ENCODE measurements around the gene RUFY3. TPM values are rescaled to one million over a fixed set of nuclear protein-coding genes. Genes with fewer than 3 reads are reported as not detected.

RUFY3 gene
- total and polyA plus RNA-seq, 5 experiments from 2014 or later, result 8.4 to 42.9 (median 9.3) TPM

DNA sequence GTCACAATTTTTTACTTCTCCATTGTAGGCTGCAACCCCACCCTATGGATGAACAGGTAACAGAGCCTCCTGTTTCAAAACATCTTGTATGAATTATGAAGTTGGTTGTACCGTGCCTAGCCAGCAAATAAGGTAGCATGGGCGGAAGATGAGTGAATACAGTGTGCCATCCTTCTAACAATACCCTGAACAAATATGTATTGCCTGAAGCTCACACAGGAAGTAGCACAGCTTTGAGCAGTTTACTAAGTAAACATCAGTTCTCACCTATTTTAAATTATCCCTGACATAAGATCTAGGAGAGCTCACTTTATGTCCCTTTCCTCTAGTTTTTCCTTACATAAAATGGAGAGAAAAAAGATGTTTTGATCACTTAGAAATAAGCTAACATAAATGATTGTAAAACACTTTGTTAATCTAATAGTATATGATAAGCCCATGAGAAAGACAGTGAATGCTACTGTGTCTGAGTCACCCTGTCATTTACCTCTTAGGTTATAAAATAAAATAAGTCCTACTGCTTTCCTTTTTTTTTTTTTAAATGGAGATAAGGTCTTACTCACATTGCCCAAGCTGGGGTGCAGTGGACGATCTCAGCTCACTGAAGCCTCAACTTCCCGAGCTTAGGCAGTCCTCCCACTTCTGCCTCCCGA, 81.3 kb downstream of the RUFY3 start:
- H3K4me3 Mint-ChIP-seq, result peak overlapping the region in 1 of 10 donors; percentile 8
- H3K27me3 Mint-ChIP-seq, result no peaks in the 10 kb centered on the region
- peak in 1 of 2 donors; percentile 46 for ATAC-seq
- DNase-seq, result peak in 1 of 10 donors; percentile 4
- peaks cover 0 to 10% (median 1%) of the 10 kb centered on the region in 3 donors for H3K36me3 Mint-ChIP-seq
- peaks cover 10 to 26% (median 23%) of the 10 kb centered on the region in 4 donors for H3K4me1 Mint-ChIP-seq
- H3K9me3 Mint-ChIP-seq, result no peaks in the 10 kb centered on the region
- POLR2A ChIA-PET, result interaction anchor here (2.3 kb wide), 1 partner anchor 36 kb away, joined by 9 read pairs; the partner anchor contains the start of gene GRSF1
- H3K27ac Mint-ChIP-seq, result peak overlapping the region in 6 of 10 donors; percentile 1 to 69 (median 30)

DNA sequence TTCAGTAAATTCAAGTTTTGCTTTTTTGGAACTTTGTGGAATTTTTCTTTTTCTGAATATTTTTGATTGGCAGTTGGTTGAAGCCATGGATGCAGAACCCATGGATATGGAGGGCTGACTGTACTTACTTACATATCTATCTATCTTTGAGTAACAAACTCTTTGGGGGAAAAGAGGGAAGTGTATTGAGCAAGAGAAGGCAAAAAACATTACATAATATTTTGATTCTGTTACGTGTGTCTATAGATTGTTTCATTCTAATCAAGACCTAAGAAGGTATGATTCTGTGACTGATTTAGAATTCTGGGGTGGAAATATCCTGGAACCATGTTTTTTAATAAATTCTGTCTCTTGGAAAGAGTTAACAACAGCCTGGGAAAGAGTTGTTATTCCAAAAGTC, 86.4 kb downstream of the RUFY3 start:
- Mint-ChIP-seq H3K27ac (no peak overlapping the region), H3K36me3 (peaks cover 0 to 6% (median 2%) of the 10 kb centered on the region in 3 donors), H3K4me3 (peak overlapping the region in 1 of 10 donors; percentile 48), H3K4me1 (peaks cover 0 to 3% (median under 1%) of the 10 kb centered on the region in 4 donors), H3K27me3 (no peaks in the 10 kb centered on the region), H3K9me3 (peaks cover 0 to 5% (median 0%) of the 10 kb centered on the region in 9 donors)
- no peak for ATAC-seq
- POLR2A ChIA-PET, result no interaction called here
- DNase-seq, result no peak

DNA sequence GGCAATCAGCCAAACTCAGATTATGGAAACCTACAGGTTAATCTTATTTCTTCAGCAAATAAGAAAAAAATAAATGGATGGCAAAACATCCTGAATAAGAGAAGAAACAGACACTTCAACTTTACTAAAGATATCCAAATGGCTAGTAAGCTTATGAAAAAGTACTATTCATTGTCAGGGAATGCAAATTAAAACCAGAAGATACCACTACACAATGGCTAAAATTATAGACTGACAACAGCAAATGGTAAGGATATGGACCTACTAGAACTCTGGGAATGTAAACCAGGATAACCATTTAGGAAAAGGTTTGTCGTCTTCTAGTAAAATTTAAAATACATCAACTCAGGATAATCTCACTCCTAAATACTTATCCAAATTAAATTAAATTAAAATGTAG, 93.6 kb downstream of the RUFY3 start:
- DNase-seq (no peak), ATAC-seq (no peak)
- POLR2A ChIA-PET, result no interaction called here
- Mint-ChIP-seq H3K27ac (no peak overlapping the region), H3K4me1 (peaks cover 7 to 23% (median 17%) of the 10 kb centered on the region in 4 donors), H3K9me3 (peaks cover 0 to 2% (median 0%) of the 10 kb centered on the region in 9 donors), H3K4me3 (no peak overlapping the region), H3K27me3 (no peaks in the 10 kb centered on the region), H3K36me3 (peaks cover 4 to 26% (median 23%) of the 10 kb centered on the region in 3 donors)

DNA sequence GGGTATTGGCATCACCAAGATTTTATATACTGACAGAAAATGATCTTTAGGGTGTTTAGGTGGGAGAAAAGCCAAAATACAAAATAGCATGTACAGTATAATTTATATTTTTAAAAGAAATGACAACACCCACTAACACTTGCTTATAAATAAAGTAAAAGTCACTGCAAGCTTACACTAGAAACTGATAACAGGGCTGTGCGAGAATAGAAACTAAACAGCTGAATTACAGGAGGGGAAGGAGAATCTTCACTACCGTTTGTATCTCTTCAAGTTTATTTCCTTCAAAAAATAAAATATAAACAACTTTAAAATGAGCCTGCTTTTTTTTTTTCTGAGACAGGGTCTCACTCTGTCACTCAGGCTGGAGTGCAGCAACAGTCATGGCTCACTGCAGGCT, 95.1 kb downstream of the RUFY3 start:
- Mint-ChIP-seq H3K4me1 (peaks cover 7 to 23% (median 17%) of the 10 kb centered on the region in 4 donors), H3K36me3 (peaks cover 7 to 38% (median 25%) of the 10 kb centered on the region in 3 donors), H3K4me3 (no peak overlapping the region), H3K27me3 (no peaks in the 10 kb centered on the region), H3K9me3 (peaks cover 0 to 2% (median 0%) of the 10 kb centered on the region in 9 donors), H3K27ac (peak overlapping the region in 7 of 10 donors; percentile 0 to 73 (median 15))
- ATAC-seq (no peak), DNase-seq (no peak)
- POLR2A ChIA-PET, result interaction anchor here (1.3 kb wide), 1 partner anchor 130 kb away, joined by 3 read pairs; no protein-coding TSS in a partner anchor

DNA sequence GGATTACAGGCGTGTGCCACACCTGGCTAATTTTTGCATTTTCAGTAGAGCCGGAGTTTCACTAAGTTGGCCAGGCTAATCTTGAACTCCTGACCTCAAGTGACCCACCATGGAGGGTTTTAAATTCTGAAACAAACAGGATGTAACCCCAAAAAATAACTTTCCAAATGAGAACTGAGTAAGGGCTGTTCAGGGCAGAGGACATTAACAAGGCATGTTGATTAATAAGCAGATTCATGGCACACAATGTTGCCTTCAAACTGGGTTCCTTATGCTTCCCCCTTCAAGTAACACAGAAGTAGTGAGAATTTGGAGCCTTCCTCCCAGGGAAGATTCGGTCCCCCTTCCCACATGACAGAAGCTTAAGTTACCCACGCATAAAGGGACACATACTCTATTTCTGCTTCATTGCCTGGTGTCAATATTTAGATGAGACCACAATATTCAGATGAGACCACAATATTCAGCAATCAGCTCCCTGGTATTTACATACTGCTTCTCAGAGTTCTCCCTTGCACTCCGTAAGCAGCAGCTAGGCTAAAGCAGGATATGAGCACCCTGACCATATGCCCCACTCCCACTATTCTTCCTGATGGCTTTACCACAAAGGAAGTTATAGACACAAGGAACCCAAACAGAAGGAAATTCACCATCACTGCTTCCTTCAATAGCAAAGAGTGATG, 96.5 kb downstream of the RUFY3 start:
- H3K4me3 Mint-ChIP-seq, result no peak overlapping the region

DNA sequence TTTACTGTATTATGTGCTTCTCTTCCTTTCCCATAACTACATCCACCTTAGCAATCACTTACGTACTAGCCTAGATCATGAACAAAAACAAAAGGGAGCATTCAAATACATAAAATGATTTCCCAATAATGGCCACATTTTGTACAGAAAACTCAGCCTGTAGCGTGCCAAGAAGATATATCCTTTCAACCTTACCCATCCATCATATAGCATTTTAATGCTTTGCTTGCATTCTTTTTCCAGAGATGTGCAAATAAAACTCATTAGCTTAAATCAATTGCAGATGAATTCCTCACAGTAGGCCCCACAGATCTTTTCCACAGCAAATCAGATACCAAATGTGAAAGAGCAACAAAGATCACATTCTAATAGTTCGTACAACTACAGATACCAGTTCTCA, 97.2 kb downstream of the RUFY3 start:
- Mint-ChIP-seq H3K27ac (peak overlapping the region in 7 of 10 donors; percentile 1 to 60 (median 36)), H3K9me3 (no peaks in the 10 kb centered on the region), H3K4me3 (no peak overlapping the region), H3K27me3 (no peaks in the 10 kb centered on the region), H3K4me1 (peaks cover 7 to 23% (median 17%) of the 10 kb centered on the region in 4 donors), H3K36me3 (peaks cover 8 to 58% (median 26%) of the 10 kb centered on the region in 3 donors)
- no peak for ATAC-seq
- no peak for DNase-seq
- POLR2A ChIA-PET, result no interaction called here

More for the DNA sequence above, 96.5 kb downstream of the RUFY3 start:
- H3K4me1 Mint-ChIP-seq, result peaks cover 7 to 23% (median 17%) of the 10 kb centered on the region in 4 donors
- no peak for ATAC-seq
- POLR2A ChIA-PET, result no interaction called here
- H3K27me3 Mint-ChIP-seq, result no peaks in the 10 kb centered on the region
- H3K36me3 Mint-ChIP-seq, result peaks cover 8 to 52% (median 25%) of the 10 kb centered on the region in 3 donors
- no peak for DNase-seq
- peak overlapping the region in 9 of 10 donors; percentile 1 to 70 (median 47) for H3K27ac Mint-ChIP-seq
- no peaks in the 10 kb centered on the region for H3K9me3 Mint-ChIP-seq

DNA sequence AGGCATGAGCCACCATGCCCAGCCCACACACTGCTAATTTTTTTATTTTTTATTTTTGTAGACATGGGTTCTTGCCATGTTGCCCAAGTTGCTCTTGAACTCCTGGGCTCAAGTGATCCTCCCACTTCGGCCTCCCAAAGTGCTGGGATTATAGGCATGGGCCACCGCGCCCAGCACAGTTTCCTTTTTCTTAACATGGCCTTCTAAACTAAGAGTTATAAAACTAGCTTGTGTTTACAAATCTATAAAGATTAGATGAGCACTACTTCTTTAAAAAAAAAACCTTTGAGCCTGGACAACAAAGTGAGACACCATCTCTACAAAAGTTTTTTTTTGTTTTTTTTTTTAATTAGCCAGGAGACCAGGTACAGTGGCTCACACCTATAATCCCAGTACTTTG, 107.3 kb downstream of the RUFY3 start:
- POLR2A ChIA-PET, result interaction anchor here (3.3 kb wide), 1 partner anchor 10 kb away, joined by 15 read pairs; the partner anchor contains the start of gene GRSF1
- Mint-ChIP-seq H3K27me3 (no peaks in the 10 kb centered on the region), H3K27ac (no peak overlapping the region), H3K4me1 (peaks cover 0 to 15% (median 9%) of the 10 kb centered on the region in 4 donors), H3K36me3 (peaks cover 0 to 95% (median 27%) of the 10 kb centered on the region in 3 donors), H3K4me3 (no peak overlapping the region), H3K9me3 (no peaks in the 10 kb centered on the region)
- DNase-seq (no peak), ATAC-seq (no peak)

DNA sequence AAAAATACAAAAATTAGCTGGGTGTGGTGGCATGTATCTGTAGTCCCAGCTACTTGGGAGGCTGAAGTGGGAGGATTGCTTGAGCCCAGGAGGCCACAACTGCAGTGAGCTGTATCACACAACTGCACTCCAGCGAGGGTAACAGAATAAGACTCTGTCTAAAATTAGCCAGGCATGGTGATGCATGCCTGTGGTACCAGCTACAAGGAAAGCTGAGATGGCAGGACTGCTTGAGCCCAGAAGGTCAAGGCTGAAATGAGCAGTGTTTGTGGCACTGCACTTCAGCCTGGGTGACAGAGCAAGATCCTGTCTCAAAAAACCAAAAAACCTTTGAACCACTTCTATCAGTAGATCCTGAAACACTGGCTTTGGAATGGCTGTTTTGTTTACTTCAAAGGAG, 107.7 kb downstream of the RUFY3 start:
- H3K27me3 Mint-ChIP-seq, result no peaks in the 10 kb centered on the region
- H3K9me3 Mint-ChIP-seq, result no peaks in the 10 kb centered on the region
- H3K4me3 Mint-ChIP-seq, result no peak overlapping the region
- peaks cover 2 to 16% (median 9%) of the 10 kb centered on the region in 4 donors for H3K4me1 Mint-ChIP-seq
- peaks cover 0 to 95% (median 27%) of the 10 kb centered on the region in 3 donors for H3K36me3 Mint-ChIP-seq
- DNase-seq (no peak), ATAC-seq (no peak)
- POLR2A ChIA-PET, result interaction anchor here (3.3 kb wide), 1 partner anchor 10 kb away, joined by 15 read pairs; the partner anchor contains the start of gene GRSF1
- H3K27ac Mint-ChIP-seq, result peak overlapping the region in 1 of 10 donors; percentile 84

DNA sequence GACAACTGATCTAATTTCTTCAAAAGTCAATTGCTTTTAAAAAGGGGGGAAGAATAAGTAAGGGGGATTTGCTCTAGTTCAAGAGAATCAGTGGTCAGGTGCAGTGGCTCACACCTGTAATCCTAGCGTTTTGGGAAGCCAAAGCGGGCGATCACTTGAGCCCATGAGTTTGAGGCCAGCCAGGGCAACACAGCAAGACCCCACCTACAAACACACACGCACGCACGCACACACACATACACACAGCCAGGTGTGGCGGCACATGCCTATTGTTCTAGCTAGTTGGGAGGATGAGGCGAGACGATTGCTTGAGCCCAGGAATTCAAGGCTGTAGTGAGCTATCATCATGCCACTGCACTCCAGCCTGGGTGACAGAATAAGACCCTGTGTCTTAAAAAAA, 108.3 kb downstream of the RUFY3 start:
- POLR2A ChIA-PET, result interaction anchor here (3.3 kb wide), 1 partner anchor 9 kb away, joined by 15 read pairs; the partner anchor contains the start of gene GRSF1
- peak overlapping the region in 1 of 10 donors; percentile 19 for H3K27ac Mint-ChIP-seq
- peaks cover 5 to 20% (median 11%) of the 10 kb centered on the region in 4 donors for H3K4me1 Mint-ChIP-seq
- no peaks in the 10 kb centered on the region for H3K27me3 Mint-ChIP-seq
- H3K4me3 Mint-ChIP-seq, result no peak overlapping the region
- peaks cover 0 to 95% (median 28%) of the 10 kb centered on the region in 3 donors for H3K36me3 Mint-ChIP-seq
- no peak for ATAC-seq
- no peaks in the 10 kb centered on the region for H3K9me3 Mint-ChIP-seq
- DNase-seq, result no peak

DNA sequence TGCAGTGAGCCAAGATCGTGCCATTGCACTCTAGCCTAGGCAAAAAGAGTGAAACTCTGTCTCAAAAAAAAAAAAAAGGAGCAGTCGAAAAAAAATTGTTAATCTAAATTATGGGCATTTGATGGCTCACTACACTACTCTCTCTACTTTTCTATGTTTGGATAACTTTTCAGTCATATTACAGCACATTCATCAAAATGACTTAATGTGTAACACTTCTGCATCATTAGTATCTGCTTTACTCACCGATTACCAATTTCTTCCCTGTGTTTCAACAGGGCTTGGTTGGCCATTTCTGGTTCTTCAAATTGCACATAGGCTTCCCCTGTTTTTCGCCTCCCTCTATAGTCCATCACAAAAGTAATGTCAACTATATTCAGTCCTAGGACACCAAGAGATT, 109.5 kb downstream of the RUFY3 start:
- Mint-ChIP-seq H3K27ac (no peak overlapping the region), H3K27me3 (no peaks in the 10 kb centered on the region), H3K4me3 (no peak overlapping the region), H3K36me3 (peaks cover 0 to 89% (median 27%) of the 10 kb centered on the region in 3 donors), H3K4me1 (peaks cover 6 to 30% (median 16%) of the 10 kb centered on the region in 4 donors), H3K9me3 (no peaks in the 10 kb centered on the region)
- DNase-seq, result no peak
- POLR2A ChIA-PET, result interaction anchor here (3.3 kb wide), 1 partner anchor 8 kb away, joined by 15 read pairs; the partner anchor contains the start of gene GRSF1
- ATAC-seq, result no peak

DNA sequence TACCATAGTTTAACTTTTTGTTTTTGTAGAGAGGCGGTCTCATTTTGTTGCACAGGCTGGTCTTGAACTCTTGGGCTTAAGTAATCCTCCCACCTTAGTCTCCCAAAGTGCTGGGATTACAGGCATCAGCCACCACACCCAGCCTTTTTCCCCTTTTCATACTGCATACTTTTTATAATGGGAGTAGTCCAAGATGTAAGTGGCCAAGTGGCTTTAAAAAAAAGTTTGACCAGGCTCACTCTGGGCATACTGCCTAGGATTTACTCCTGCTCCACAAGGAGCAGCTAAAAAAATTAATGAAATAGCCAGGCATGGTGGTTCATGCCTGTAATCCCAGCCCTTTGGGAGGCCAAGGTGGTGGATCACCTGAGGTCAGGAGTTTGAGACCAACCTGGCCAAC, 111.9 kb downstream of the RUFY3 start:
- POLR2A ChIA-PET, result no interaction called here
- ATAC-seq, result no peak
- Mint-ChIP-seq H3K4me3 (no peak overlapping the region), H3K9me3 (no peaks in the 10 kb centered on the region), H3K27me3 (no peaks in the 10 kb centered on the region), H3K4me1 (peaks cover 12 to 49% (median 31%) of the 10 kb centered on the region in 4 donors), H3K27ac (peak overlapping the region in 2 of 10 donors; percentile 7 to 44), H3K36me3 (peaks cover 0 to 72% (median 25%) of the 10 kb centered on the region in 3 donors)
- DNase-seq, result no peak

DNA sequence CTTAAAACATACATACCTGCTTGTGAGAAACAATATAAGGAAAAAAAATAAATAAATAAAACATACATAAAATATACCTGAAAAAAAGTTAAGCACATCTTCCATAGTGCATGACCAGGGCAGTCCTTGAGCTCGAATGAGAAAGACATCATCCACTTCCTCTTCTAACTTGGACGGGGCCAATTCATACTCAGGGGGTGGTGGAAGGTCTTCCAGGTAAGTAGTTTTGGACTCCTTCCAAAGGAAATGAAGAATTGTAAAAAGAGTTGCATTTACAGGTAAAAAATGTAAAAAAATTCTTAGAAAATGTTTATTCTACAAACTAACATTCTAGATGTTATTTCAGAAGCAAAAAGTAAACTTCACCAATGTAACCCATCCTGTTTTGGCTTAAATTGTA, 114.3 kb downstream of the RUFY3 start:
- POLR2A ChIA-PET, result interaction anchor here (1.1 to 4.6 kb wide), 2 partner anchors 89 to 100 kb away, joined by 3 to 54 read pairs; no protein-coding TSS in a partner anchor
- H3K4me1 Mint-ChIP-seq, result peaks cover 12 to 49% (median 35%) of the 10 kb centered on the region in 4 donors
- peak overlapping the region in 8 of 10 donors; percentile 45 to 98 (median 63) for H3K4me3 Mint-ChIP-seq
- peaks cover 0 to 51% (median 19%) of the 10 kb centered on the region in 3 donors for H3K36me3 Mint-ChIP-seq
- ATAC-seq, result no peak
- no peak for DNase-seq
- peak overlapping the region in 4 of 10 donors; percentile 15 to 76 (median 48) for H3K27ac Mint-ChIP-seq
- H3K9me3 Mint-ChIP-seq, result no peaks in the 10 kb centered on the region
- H3K27me3 Mint-ChIP-seq, result no peaks in the 10 kb centered on the region

Data from naive thymus-derived CD8-positive, alpha-beta T cell (primary cell).